ENCODE measurements around the gene XRCC5. TPM values are rescaled to one million over a fixed set of nuclear protein-coding genes. Genes with fewer than 3 reads are reported as not detected.

XRCC5 gene
- total and polyA plus RNA-seq, 10 donors: 63.5 to 252 (median 179) TPM

DNA sequence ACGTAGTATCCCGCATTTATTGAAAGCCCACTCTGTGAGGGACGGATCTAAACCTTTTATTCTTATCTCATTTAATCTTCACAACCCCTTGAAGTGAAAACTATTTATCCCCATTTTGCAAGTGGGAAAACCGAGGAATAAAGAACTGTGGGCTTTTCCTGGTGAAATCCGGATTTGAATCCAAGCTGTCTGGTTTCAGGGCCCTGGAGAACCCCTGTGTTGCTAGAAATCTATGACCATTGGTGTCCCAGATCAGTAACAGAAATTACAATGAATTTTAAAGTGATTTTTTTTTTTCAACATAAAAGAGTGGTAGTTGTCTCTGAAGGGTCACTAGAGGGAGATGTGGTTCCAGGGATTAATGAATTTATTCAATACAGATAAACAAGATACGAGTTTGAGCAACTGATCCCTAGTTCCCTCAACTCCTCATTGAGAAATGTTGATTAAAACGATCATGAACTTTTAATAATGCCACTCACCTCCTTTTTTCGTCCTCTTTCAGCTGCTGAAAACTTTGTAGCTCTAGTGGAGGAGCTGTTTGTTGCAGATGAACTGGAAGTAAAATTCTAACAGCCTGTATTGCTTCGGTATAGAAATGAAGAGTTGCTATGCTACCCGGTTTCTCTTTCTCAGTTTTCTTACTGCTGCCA, 940 bp downstream of the XRCC5 start:
- WGBS, 5 donors: 3 to 7% (median 5%) methylated on average over 10 of the region's 10 CpGs
- Histone ChIP-seq H3K36me3 (peaks cover 0 to 42% (median 37%) of the 10 kb centered on the region in 6 donors), H3K9me3 (no peaks in the 10 kb centered on the region), H3K27me3 (replicated peaks in 1 of 7) (no peaks in the 10 kb centered on the region), H3K27ac (peak overlapping the region; percentile 88 to 97 (median 96)), H3K4me3 (peak overlapping the region; percentile 69 to 93 (median 82)), H3K4me1 (peaks cover 18 to 60% (median 52%) of the 10 kb centered on the region in 6 donors)
- DNase-seq: no peak
- intact Hi-C loops (cut with DNase I; ENCODE audit: low total_unique reads): no loop called here
- TF ChIP-seq, protein P1, sequence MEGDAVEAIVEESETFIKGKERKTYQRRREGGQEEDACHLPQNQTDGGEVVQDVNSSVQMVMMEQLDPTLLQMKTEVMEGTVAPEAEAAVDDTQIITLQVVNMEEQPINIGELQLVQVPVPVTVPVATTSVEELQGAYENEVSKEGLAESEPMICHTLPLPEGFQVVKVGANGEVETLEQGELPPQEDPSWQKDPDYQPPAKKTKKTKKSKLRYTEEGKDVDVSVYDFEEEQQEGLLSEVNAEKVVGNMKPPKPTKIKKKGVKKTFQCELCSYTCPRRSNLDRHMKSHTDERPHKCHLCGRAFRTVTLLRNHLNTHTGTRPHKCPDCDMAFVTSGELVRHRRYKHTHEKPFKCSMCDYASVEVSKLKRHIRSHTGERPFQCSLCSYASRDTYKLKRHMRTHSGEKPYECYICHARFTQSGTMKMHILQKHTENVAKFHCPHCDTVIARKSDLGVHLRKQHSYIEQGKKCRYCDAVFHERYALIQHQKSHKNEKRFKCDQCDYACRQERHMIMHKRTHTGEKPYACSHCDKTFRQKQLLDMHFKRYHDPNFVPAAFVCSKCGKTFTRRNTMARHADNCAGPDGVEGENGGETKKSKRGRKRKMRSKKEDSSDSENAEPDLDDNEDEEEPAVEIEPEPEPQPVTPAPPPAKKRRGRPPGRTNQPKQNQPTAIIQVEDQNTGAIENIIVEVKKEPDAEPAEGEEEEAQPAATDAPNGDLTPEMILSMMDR (IDR thresholded peaks at IDR 0.05 in 8 of 11, conservative IDR thresholded peaks at IDR 0.05 in 3 of 11): peak; percentile 15 to 57 (median 41)
- no peak for TF ChIP-seq POLR2AphosphoS5 (IDR thresholded peaks at IDR 0.05)

GRCh38 chr2:216110620-216111019, 1.5 kb downstream of the XRCC5 start:
- Histone ChIP-seq H3K4me1 (peaks cover 23 to 65% (median 57%) of the 10 kb centered on the region in 6 donors), H3K36me3 (peaks cover 0 to 46% (median 37%) of the 10 kb centered on the region in 6 donors), H3K9me3 (no peaks in the 10 kb centered on the region), H3K27ac (peak overlapping the region in 5 of 8 donors; percentile 92 to 97 (median 97)), H3K27me3 (replicated peaks in 1 of 7) (no peaks in the 10 kb centered on the region), H3K4me3 (peak overlapping the region in 6 of 8 donors; percentile 81 to 93 (median 84))
- intact Hi-C loops (cut with DNase I; ENCODE audit: low total_unique reads): no loop called here
- TF ChIP-seq, protein P1 (IDR thresholded peaks at IDR 0.05 in 8 of 11, conservative IDR thresholded peaks at IDR 0.05 in 3 of 11): no peak
- TF ChIP-seq POLR2A (IDR thresholded peaks at IDR 0.05): no peak
- no peak for TF ChIP-seq POLR2AphosphoS5 (IDR thresholded peaks at IDR 0.05)
- no peak for DNase-seq
- 11 to 33% (median 13%) methylated on average over 1 of the region's 1 CpG for WGBS, 5 donors

- H3K9me3 ChIP-seq: no peaks in the 10 kb centered on the region
- intact Hi-C loops (cut with DNase I; ENCODE audit: low total_unique reads): no loop called here
- no peak for DNase-seq
- peaks cover 28 to 70% (median 62%) of the 10 kb centered on the region in 6 donors for H3K4me1 ChIP-seq
- no peaks in the 10 kb centered on the region for H3K27me3 ChIP-seq (replicated peaks in 1 of 7)
- no peak overlapping the region for H3K27ac ChIP-seq
- 82 to 97% (median 90%) methylated on average over 7 of the region's 7 CpGs for WGBS, 5 donors
- TF ChIP-seq, protein P1 (IDR thresholded peaks at IDR 0.05 in 8 of 11, conservative IDR thresholded peaks at IDR 0.05 in 3 of 11): no peak
- TF ChIP-seq POLR2A (IDR thresholded peaks at IDR 0.05): no peak
- TF ChIP-seq POLR2AphosphoS5 (IDR thresholded peaks at IDR 0.05): no peak
- H3K4me3 ChIP-seq: no peak overlapping the region
- H3K36me3 ChIP-seq: peaks cover 0 to 51% (median 37%) of the 10 kb centered on the region in 6 donors
These were observed 2.0 kb downstream of the XRCC5 start for GRCh38 chr2:216111122-216111521.

DNA sequence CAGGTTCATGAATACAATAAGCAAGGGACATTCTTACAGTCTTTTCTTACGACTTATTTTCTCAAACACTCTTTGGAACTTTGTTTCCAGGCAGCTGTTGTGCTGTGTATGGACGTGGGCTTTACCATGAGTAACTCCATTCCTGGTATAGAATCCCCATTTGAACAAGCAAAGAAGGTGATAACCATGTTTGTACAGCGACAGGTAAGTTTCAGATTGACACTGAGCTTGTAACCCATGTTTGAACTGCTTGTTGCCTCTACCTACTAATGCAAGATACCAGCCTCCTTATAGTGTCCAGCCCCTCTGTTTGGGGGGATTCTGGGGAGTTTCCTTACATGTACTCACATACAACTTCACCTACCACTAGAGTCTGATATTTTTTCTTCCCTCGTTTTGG, 3.8 kb downstream of the XRCC5 start:
- DNase-seq: no peak
- peak overlapping the region in 2 of 8 donors; percentile 22 to 93 for H3K27ac ChIP-seq
- WGBS, 5 donors: 58 to 80% (median 74%) methylated on average over 4 of the region's 4 CpGs
- no peaks in the 10 kb centered on the region for H3K27me3 ChIP-seq (replicated peaks in 1 of 7)
- TF ChIP-seq, protein P1 (IDR thresholded peaks at IDR 0.05 in 8 of 11, conservative IDR thresholded peaks at IDR 0.05 in 3 of 11): no peak
- no peak for TF ChIP-seq POLR2AphosphoS5 (IDR thresholded peaks at IDR 0.05)
- no peak for TF ChIP-seq POLR2A (IDR thresholded peaks at IDR 0.05)
- H3K36me3 ChIP-seq: peaks cover 0 to 69% (median 47%) of the 10 kb centered on the region in 6 donors
- intact Hi-C loops (cut with DNase I; ENCODE audit: low total_unique reads): no loop called here
- no peaks in the 10 kb centered on the region for H3K9me3 ChIP-seq
- H3K4me1 ChIP-seq: peaks cover 45 to 88% (median 80%) of the 10 kb centered on the region in 6 donors
- no peak overlapping the region for H3K4me3 ChIP-seq
